H1 (cell line): ENCODE data around the gene OSR1. TPM values are rescaled to one million over a fixed set of nuclear protein-coding genes. Genes with fewer than 3 reads are reported as not detected.

Source experiments
- CTCF ChIA-PET: fragments of 300-600 bp; sonication (Branson Sonifier 250); formaldehyde crosslinking; loops from one replicate; lab custom pipeline; 2021; ENCODE audit not compliant: partially characterized antibody; lab: Charles Lee
- POLR2A ChIA-PET: fragments of 300-600 bp; sonication (Branson Sonifier 250); formaldehyde crosslinking; loops from one replicate; lab custom pipeline; 2021; ENCODE audit warnings: inconsistent platforms; ENCODE audit not compliant: partially characterized antibody; lab: Charles Lee
- DNase-seq, 2 experiments: peaks; one replicate each; pipeline versions ENCODE4 v3.0.0 to v3.0.0-alpha.2; 2010 to 2022; ENCODE audit warnings: low spot score in 2 of 2, low read depth in 1 of 2, mixed read lengths in 1 of 2
- FAIRE-seq: peaks from 2 replicates; lab custom pipeline; 2011; peaks lifted over from hg19 to GRCh38; lab: Jason Lieb, UNC
- H2AFZ ChIP-seq: 2 replicates; pipeline ENCODE4 v1.8.1; 2012; ENCODE audit warnings: low read length, inconsistent platforms
- H2AK5ac ChIP-seq: 2 replicates; pipeline ENCODE4 v1.6.1; 2013; ENCODE audit warnings: low read depth, low read length
- H2BK120ac ChIP-seq: replicated peaks from 2 replicates; pipeline ENCODE3; 2013; ENCODE audit warnings: low read depth, low read length, inconsistent platforms
- H2BK12ac ChIP-seq: 2 replicates; pipeline ENCODE4 v1.6.1; 2013; ENCODE audit warnings: low read depth, low read length
- H2BK15ac ChIP-seq: 2 replicates; pipeline ENCODE4 v1.6.1; 2013; ENCODE audit warnings: low read length
- H2BK20ac ChIP-seq: 2 replicates; pipeline ENCODE4 v1.6.1; 2013; ENCODE audit warnings: low read length
- H2BK5ac ChIP-seq: 2 replicates; pipeline ENCODE4 v1.6.1; 2013; ENCODE audit warnings: low read depth, low read length
- H3K14ac ChIP-seq: 2 replicates; pipeline ENCODE4 v1.6.1; 2013; ENCODE audit warnings: inconsistent platforms; ENCODE audit not compliant: insufficient read length
- H3K18ac ChIP-seq: 2 replicates; pipeline ENCODE4 v1.6.1; 2013; ENCODE audit warnings: low read length; ENCODE audit errors: extremely low read depth
- H3K23ac ChIP-seq: 2 replicates; pipeline ENCODE4 v1.6.1; 2013; ENCODE audit warnings: inconsistent platforms; ENCODE audit not compliant: insufficient read length
- H3K23me2 ChIP-seq: 2 replicates; pipeline ENCODE4 v1.6.1; 2013; ENCODE audit warnings: low read depth, low read length
- H3K27ac ChIP-seq: 2 replicates; pipeline ENCODE4 v1.6.1; 2011; ENCODE audit warnings: low read depth, low read length, inconsistent platforms
- H3K27me3 ChIP-seq, 4 experiments: replicated peaks in 1 of 4; 1 replicate in 1 of 4; 2 replicates in 3 of 4; pipeline versions ENCODE4 v1.6.1 to v1.8.1; 2011 to 2013; ENCODE audit warnings: low read length in 3 of 4, mild to moderate bottlenecking in 3 of 4, inconsistent platforms in 2 of 4, mixed read lengths in 2 of 4, moderate library complexity in 1 of 4; ENCODE audit not compliant: control insufficient read depth in 3 of 4, insufficient read depth in 3 of 4; ENCODE audit errors: extremely low read depth in 1 of 4
- H3K36me3 ChIP-seq, 4 experiments: 2 replicates each; pipeline versions ENCODE4 v1.6.1 to v1.8.1; 2011 to 2013; ENCODE audit warnings: mild to moderate bottlenecking in 4 of 4, low read length in 3 of 4, moderate library complexity in 2 of 4, control low read depth in 1 of 4, inconsistent platforms in 1 of 4; ENCODE audit not compliant: insufficient read depth in 4 of 4, control insufficient read depth in 2 of 4
- H3K4ac ChIP-seq: replicated peaks from 2 replicates; pipeline ENCODE3; 2013; ENCODE audit warnings: low read length, low read depth, mixed read lengths, inconsistent platforms; ENCODE audit not compliant: insufficient read length
- H3K4me1 ChIP-seq, 4 experiments: replicated peaks in 1 of 4; 1 replicate in 1 of 4; 2 replicates in 3 of 4; pipeline versions ENCODE4 v1.6.1 to v1.8.1; 2011 to 2013; ENCODE audit warnings: low read length in 3 of 4, inconsistent platforms in 2 of 4, mixed read lengths in 1 of 4; ENCODE audit not compliant: insufficient read depth in 4 of 4, control insufficient read depth in 3 of 4
- H3K4me2 ChIP-seq, 2 experiments: 2 replicates each; pipeline versions ENCODE4 v1.6.1 to v1.8.1; 2011 to 2013; ENCODE audit warnings: low read depth in 2 of 2, low read length in 2 of 2, control low read depth in 1 of 2, inconsistent platforms in 1 of 2, mild to moderate bottlenecking in 1 of 2; ENCODE audit not compliant: insufficient read depth in 1 of 2
- H3K4me3 ChIP-seq, 4 experiments: fragments of 200-600, 300-600 bp in 1 of 4; sonication (generic), shearing (Covaris generic), sonication (Bioruptor Twin) in 1 of 4; 2 replicates each; pipeline versions ENCODE4 v1.5.1 to v1.8.1; 2011 to 2016; ENCODE audit warnings: low read length in 4 of 4, low read depth in 3 of 4, control low read depth in 2 of 4, inconsistent platforms in 2 of 4, mild to moderate bottlenecking in 2 of 4, mixed read lengths in 1 of 4, moderate library complexity in 1 of 4; ENCODE audit not compliant: insufficient read depth in 2 of 4; ENCODE audit errors: extremely low read depth in 1 of 4
- H3K56ac ChIP-seq: replicated peaks from 2 replicates; pipeline ENCODE3; 2013; ENCODE audit warnings: low read depth, mild to moderate bottlenecking, mixed read lengths, low read length, inconsistent platforms; ENCODE audit not compliant: insufficient read length
- H3K79me1 ChIP-seq: 2 replicates; pipeline ENCODE4 v1.6.1; 2013; ENCODE audit warnings: low read depth, low read length, control low read depth
- H3K79me2 ChIP-seq, 2 experiments: 2 replicates each; pipeline versions ENCODE4 v1.6.1 to v1.8.1; 2012 to 2013; ENCODE audit warnings: low read length in 2 of 2, mild to moderate bottlenecking in 2 of 2, inconsistent platforms in 1 of 2; ENCODE audit not compliant: insufficient read depth in 2 of 2, control insufficient read depth in 1 of 2
- H3K9ac ChIP-seq, 4 experiments: replicated peaks in 1 of 4; 1 replicate in 1 of 4; 2 replicates in 3 of 4; pipeline versions ENCODE4 v1.6.1 to v1.8.1; 2011 to 2013; ENCODE audit warnings: low read depth in 3 of 4, low read length in 3 of 4, control low read depth in 2 of 4, mild to moderate bottlenecking in 2 of 4, moderate library complexity in 2 of 4, inconsistent platforms in 1 of 4; ENCODE audit errors: extremely low read depth in 1 of 4
- H3K9me3 ChIP-seq, 2 experiments: 2 replicates each; pipeline versions ENCODE4 v1.6.1 to v1.8.1; 2012 to 2013; ENCODE audit warnings: mild to moderate bottlenecking in 2 of 2, moderate library complexity in 2 of 2, control low read depth in 1 of 2, inconsistent platforms in 1 of 2, low read depth in 1 of 2, low read length in 1 of 2, mixed read lengths in 1 of 2; ENCODE audit not compliant: insufficient read depth in 2 of 2
- H4K20me1 ChIP-seq, 2 experiments: replicated peaks in 1 of 2; 2 replicates each; pipeline versions ENCODE3 to v1.8.1; 2011 to 2013; ENCODE audit warnings: inconsistent platforms in 2 of 2, low read length in 2 of 2, mild to moderate bottlenecking in 1 of 2; ENCODE audit not compliant: insufficient read depth in 2 of 2, control insufficient read depth in 1 of 2
- H4K5ac ChIP-seq: 2 replicates; pipeline ENCODE4 v1.6.1; 2013; ENCODE audit warnings: low read length, low read depth, mixed read lengths, inconsistent platforms; ENCODE audit not compliant: insufficient read length
- H4K8ac ChIP-seq: 2 replicates; pipeline ENCODE4 v1.8.0; 2013; ENCODE audit warnings: mild to moderate bottlenecking, moderate library complexity, low read length, inconsistent platforms; ENCODE audit not compliant: insufficient read depth; ENCODE audit errors: extremely low read depth
- H4K91ac ChIP-seq: replicated peaks from 2 replicates; pipeline ENCODE3; 2013; ENCODE audit warnings: low read length, mixed read lengths, inconsistent platforms; ENCODE audit not compliant: insufficient read length
- EZH2 ChIP-seq: fragments of 200-600 bp; sonication (generic); IDR thresholded peaks from 2 replicates; pipeline ENCODE4 v1.7.1; 2012; ENCODE audit warnings: low read depth, mild to moderate bottlenecking, moderate library complexity, low read length, inconsistent platforms; ENCODE audit not compliant: severe bottlenecking
- KDM4A ChIP-seq: IDR thresholded peaks from one replicate; pipeline ENCODE4 v1.7.1; 2012; ENCODE audit warnings: low read depth, mild to moderate bottlenecking, moderate library complexity, low read length, inconsistent platforms; ENCODE audit not compliant: severe bottlenecking
- NANOG ChIP-seq: IDR thresholded peaks from 2 replicates; pipeline ENCODE4 v1.6.1; 2011; ENCODE audit warnings: low read length, low read depth, mild to moderate bottlenecking, inconsistent platforms; ENCODE audit not compliant: insufficient read depth, poor library complexity, severe bottlenecking
- RNF2 ChIP-seq: fragments of 200-900, 300-1000 bp; sonication (generic); IDR thresholded peaks from 2 replicates; pipeline ENCODE4 v1.7.1; 2016; ENCODE audit warnings: borderline replicate concordance, low read depth, mild to moderate bottlenecking, antibody characterized with exemption, low read length; ENCODE audit not compliant: poor library complexity, severe bottlenecking; ENCODE audit errors: missing control alignments
- SUZ12 ChIP-seq: fragments of 200-600 bp; sonication (generic); IDR thresholded peaks from 2 replicates; pipeline ENCODE4 v1.6.1; 2012; ENCODE audit warnings: mild to moderate bottlenecking, inconsistent platforms, low read length, moderate library complexity, mixed read lengths
- WGBS, 2 experiments: shearing (Covaris generic) in 1 of 2; methylation state at CpG; one replicate each; pipeline versions ENCODE4 v1.1.6 to v1.1.7; 2013 to 2015; ENCODE audit warnings: low lambda C conversion rate in 2 of 2, mixed read lengths in 2 of 2, inconsistent platforms in 1 of 2, low coverage in 1 of 2, missing lambda C conversion rate in 1 of 2; ENCODE audit not compliant: insufficient replicate concordance in 2 of 2, insufficient coverage in 1 of 2, insufficient read length in 1 of 2; ENCODE audit errors: extremely low coverage in 1 of 2, missing lambda C conversion rate in 1 of 2; 5-methylcytosine and 5-hydroxymethylcytosine counted together
- polyA plus RNA-seq, 7 experiments: library from polyadenylated mRNA; depleted of rRNA in 3 of 7; stranded (reverse) in 5 of 7; unstranded in 2 of 7; fragments of >200 nt in 5 of 7; fragments of 200-250 nt in 2 of 7; gene quantifications; 1 replicate in 5 of 7; 2 replicates in 1 of 7; 4 replicates in 1 of 7; pipeline versions ENCODE4 v1.2.1 to v1.2.3, GENCODE V29; 2011 to 2013; ENCODE audit warnings: missing spikeins in 2 of 7, mixed read lengths in 2 of 7
- total RNA-seq: library from RNA; stranded (reverse); fragmentation: NEBNext Ultra II Directional; extraction: Animal tissue kit (Norgen Biotek cat#: 25700); gene quantifications from 2 replicates; pipeline ENCODE4 v1.2.1, GENCODE V29; 2021
- TF ChIP-seq, protein P1 (sequence below): IDR thresholded peaks from 2 replicates; pipeline ENCODE4 v1.6.1; 2011; ENCODE audit warnings: low read length, improper control_type of control experiment

OSR1 gene
- total and polyA plus RNA-seq, 2 of the 8 experiments (the other 6 are each of a cell fraction or from before 2014, with no cell fraction given) = 0.05 to 0.22 TPM

DNA sequence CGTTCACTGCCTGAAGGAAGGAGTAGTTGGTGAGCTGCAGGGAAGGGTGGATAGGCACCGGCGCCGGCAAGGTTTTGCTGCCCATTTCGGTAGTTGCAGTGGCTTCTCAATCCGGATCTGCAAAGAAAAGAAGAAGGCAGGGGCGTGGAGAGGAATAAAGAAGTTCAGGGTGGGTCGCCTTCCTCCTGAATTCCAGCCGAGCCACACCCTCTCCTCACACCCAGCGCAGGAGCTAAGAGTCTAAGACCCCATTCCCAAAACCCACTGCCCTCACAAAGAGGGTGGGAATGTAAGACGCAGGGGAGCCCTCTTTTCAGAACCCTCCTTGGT, 4.7 kb downstream of the OSR1 start:
- peaks cover 23 to 39% of the 10 kb centered on the region in 2 experiments for H4K20me1 ChIP-seq
- H3K27ac ChIP-seq = no peak overlapping the region
- H3K23me2 ChIP-seq = no peaks in the 10 kb centered on the region; the same call in 1 of the 2 replicates
- no peaks in the 10 kb centered on the region for H3K79me2 ChIP-seq
- H2BK15ac ChIP-seq = no peak overlapping the region
- 0 out of 8 replicates have a peak, but pooled peaks cover 0 to 6% (median 0%) of the 10 kb centered on the region in 4 experiments for H3K36me3 ChIP-seq
- no peak overlapping the region for H2BK20ac ChIP-seq
- H4K5ac ChIP-seq = no peak overlapping the region
- CTCF ChIA-PET = interaction anchor here (0.9 to 7.5 kb wide), 8 partner anchors 6 to 833 kb away, joined by 3 to 104 read pairs (median 7); partner anchors contain the start of gene OSR1
- H3K56ac ChIP-seq = no peak overlapping the region
- peak overlapping the region in 1 of 4 experiments; percentile 37; a peak in 1 of 8 replicates for H3K4me3 ChIP-seq
- no peak overlapping the region for H4K91ac ChIP-seq
- no peak overlapping the region for H3K9ac ChIP-seq
- H2AK5ac ChIP-seq = 0 out of 2 replicates have a peak overlapping the region, but pooled peaks have one; percentile 13
- POLR2A ChIA-PET = no interaction called here
- no peak overlapping the region for H3K23ac ChIP-seq
- no peaks in the 10 kb centered on the region for H3K9me3 ChIP-seq
- H3K79me1 ChIP-seq = no peaks in the 10 kb centered on the region; the same call in 1 of the 2 replicates
- no peak overlapping the region for H2AFZ ChIP-seq
- H3K4me1 ChIP-seq = peaks cover 6 to 43% (median 24%) of the 10 kb centered on the region in 4 experiments
- H3K4ac ChIP-seq = no peak overlapping the region
- peak overlapping the region; percentile 68; the same call in 1 of the 2 replicates for H2BK12ac ChIP-seq
- no peak overlapping the region for H3K14ac ChIP-seq
- FAIRE-seq (no peak), DNase-seq (no peak)
- H4K8ac ChIP-seq = peak overlapping the region; percentile 66; the same call in 1 of the 2 replicates
- H3K18ac ChIP-seq = no peak overlapping the region; the same call in 1 of the 2 replicates
- H3K27me3 ChIP-seq = peaks cover 95 to 99% (median 98%) of the 10 kb centered on the region in 4 experiments
- H2BK5ac ChIP-seq = no peak overlapping the region
- 22% methylated on average over 11 of the region's 11 CpGs; no CpG with 5 or more reads in 1 of the 2 experiments for WGBS, 2 experiments
- H2BK120ac ChIP-seq = no peak overlapping the region
- peak overlapping the region; percentile 42 to 82 for H3K4me2 ChIP-seq
- no peak for TF ChIP-seq KDM4A
- peak; percentile 20 for TF ChIP-seq EZH2
- TF ChIP-seq, protein P1, sequence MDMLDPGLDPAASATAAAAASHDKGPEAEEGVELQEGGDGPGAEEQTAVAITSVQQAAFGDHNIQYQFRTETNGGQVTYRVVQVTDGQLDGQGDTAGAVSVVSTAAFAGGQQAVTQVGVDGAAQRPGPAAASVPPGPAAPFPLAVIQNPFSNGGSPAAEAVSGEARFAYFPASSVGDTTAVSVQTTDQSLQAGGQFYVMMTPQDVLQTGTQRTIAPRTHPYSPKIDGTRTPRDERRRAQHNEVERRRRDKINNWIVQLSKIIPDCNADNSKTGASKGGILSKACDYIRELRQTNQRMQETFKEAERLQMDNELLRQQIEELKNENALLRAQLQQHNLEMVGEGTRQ = no peak
- TF ChIP-seq NANOG = no peak
- TF ChIP-seq RNF2 = peak; percentile 27
- TF ChIP-seq SUZ12 = no peak
